Right lobe of liver (tissue), 4 donors: ENCODE results near the gene CARMIL1.

Experiments used
- CTCF ChIP-seq, 4 donors: fragments of 200-600 bp in 3 of 4; fragments of 450-650 bp in 1 of 4; IDR thresholded peaks; one replicate each; pipeline versions ENCODE4 v1.5.1 to v1.8.0; 2016 to 2022; ENCODE audit warnings: antibody characterized with exemption in 4 of 4, mild to moderate bottlenecking in 2 of 4
- POLR2A ChIP-seq: fragments of 450-650 bp; IDR thresholded peaks from one replicate; pipeline ENCODE4 v1.6.1; 2017; ENCODE audit warnings: antibody characterized with exemption, mild to moderate bottlenecking
- donor health status: DM: no; HTN: no; CAD: no.
- donor health status: DM: no; HTN: no; CAD: no.
- donor health status: DM: no; HTN: yes; CAD: no.

GRCh38 chr6:25472906-25473305, 193.7 kb downstream of the CARMIL1 start:
- TF ChIP-seq CTCF (IDR thresholded peaks at IDR 0.05) (no peak), POLR2A (no peak)
